Thoracic aorta (tissue), 2 donors: ENCODE results near the gene MOGAT1. TPM values are rescaled to one million over a fixed set of nuclear protein-coding genes. Genes with fewer than 3 reads are reported as not detected.

Experiments used
- ATAC-seq: fragments of 150-250 bp; one replicate; pipeline ENCODE4 v1.8.0; 2017; ENCODE audit warnings: low read depth; ENCODE audit not compliant: insufficient number of reproducible peaks, low FRiP score
- DNase-seq: peaks from one replicate; pipeline ENCODE4 v3.0.0-alpha.2; 2020; ENCODE audit warnings: low spot score
- H3K27ac ChIP-seq, 2 donors: fragments of 200-600 bp; sonication (generic); 1 replicate in 1 of 2; 2 replicates in 1 of 2; pipeline ENCODE4 v1.5.1; 2016; ENCODE audit warnings: mild to moderate bottlenecking in 2 of 2, moderate library complexity in 2 of 2
- H3K27me3 ChIP-seq: fragments of 200-600 bp; sonication (generic); replicated peaks from 2 replicates; pipeline ENCODE4 v1.6.0; 2016; ENCODE audit warnings: mild to moderate bottlenecking; ENCODE audit not compliant: insufficient read depth
- H3K36me3 ChIP-seq: fragments of 200-600 bp; sonication (generic); one replicate; pipeline ENCODE4 v1.5.1; 2016
- H3K4me1 ChIP-seq, 2 donors: fragments of 200-600 bp; sonication (generic); 1 replicate in 1 of 2; 2 replicates in 1 of 2; pipeline versions ENCODE4 v1.5.1 to v1.6.0; 2016; ENCODE audit warnings: low read depth in 2 of 2, mild to moderate bottlenecking in 1 of 2; ENCODE audit not compliant: control insufficient read depth in 1 of 2
- H3K4me3 ChIP-seq: fragments of 200-600 bp; sonication (generic); 2 replicates; pipeline ENCODE4 v1.5.1; 2016; ENCODE audit warnings: mild to moderate bottlenecking
- H3K9me3 ChIP-seq: fragments of 200-600 bp; sonication (generic); 2 replicates; pipeline ENCODE4 v1.5.1; 2016
- CTCF ChIP-seq: fragments of 200-600 bp; sonication (generic); IDR thresholded peaks from one replicate; pipeline ENCODE4 v1.5.1; 2019; ENCODE audit warnings: antibody characterized with exemption
- total RNA-seq, 2 donors: library from RNA; depleted of rRNA; stranded (reverse); fragments of >200 nt; gene quantifications; one replicate each; pipeline versions ENCODE4 v1.1.0 to v1.2.3, GENCODE V29; 2016

Gene MOGAT1
- total RNA-seq, 2 donors from 2014 or later, result not detected

GRCh38 chr2:222693837-222694236 lies 22.4 kb downstream of the MOGAT1 start:
- no peak for ATAC-seq
- H3K9me3 ChIP-seq, result no peaks in the 10 kb centered on the region
- H3K4me3 ChIP-seq, result no peak overlapping the region
- no peak for TF ChIP-seq CTCF
- no peak overlapping the region for H3K27ac ChIP-seq
- H3K4me1 ChIP-seq, result peaks cover under 1 to 11% of the 10 kb centered on the region in 2 donors
- H3K36me3 ChIP-seq, result no peaks in the 10 kb centered on the region
- no peak for DNase-seq
- H3K27me3 ChIP-seq, result no peaks in the 10 kb centered on the region

GRCh38 chr2:222698276-222698675 lies 26.8 kb downstream of the MOGAT1 start:
- Histone ChIP-seq H3K9me3 (no peaks in the 10 kb centered on the region), H3K27me3 (no peaks in the 10 kb centered on the region), H3K4me3 (no peak overlapping the region), H3K27ac (no peak overlapping the region), H3K36me3 (no peaks in the 10 kb centered on the region), H3K4me1 (peaks cover 4 to 8% of the 10 kb centered on the region in 2 donors)
- ATAC-seq, result no peak
- DNase-seq, result no peak
- no peak for TF ChIP-seq CTCF

- ATAC-seq, result no peak
- H3K9me3 ChIP-seq, result no peaks in the 10 kb centered on the region
- H3K4me1 ChIP-seq, result peaks cover 9 to 34% of the 10 kb centered on the region in 2 donors
- H3K4me3 ChIP-seq, result no peak overlapping the region
- no peaks in the 10 kb centered on the region for H3K36me3 ChIP-seq
- no peaks in the 10 kb centered on the region for H3K27me3 ChIP-seq
- DNase-seq, result no peak
- H3K27ac ChIP-seq, result no peak overlapping the region
- no peak for TF ChIP-seq CTCF
Measured at GRCh38 chr2:222701233-222701632, 29.8 kb downstream of the MOGAT1 start.

GRCh38 chr2:222701721-222702131 lies 30.3 kb downstream of the MOGAT1 start:
- Histone ChIP-seq H3K27ac (no peak overlapping the region), H3K27me3 (no peaks in the 10 kb centered on the region), H3K36me3 (no peaks in the 10 kb centered on the region), H3K4me1 (peaks cover 9 to 39% of the 10 kb centered on the region in 2 donors), H3K4me3 (no peak overlapping the region), H3K9me3 (no peaks in the 10 kb centered on the region)
- ATAC-seq (no peak), DNase-seq (no peak)
- no peak for TF ChIP-seq CTCF

GRCh38 chr2:222703091-222703490 lies 31.6 kb downstream of the MOGAT1 start:
- ATAC-seq (no peak), DNase-seq (no peak)
- Histone ChIP-seq H3K27ac (peak overlapping the region; percentile 75 to 78), H3K4me1 (peaks cover 9 to 52% of the 10 kb centered on the region in 2 donors), H3K36me3 (no peaks in the 10 kb centered on the region), H3K9me3 (no peaks in the 10 kb centered on the region), H3K4me3 (no peak overlapping the region), H3K27me3 (no peaks in the 10 kb centered on the region)
- TF ChIP-seq CTCF, result no peak
